ENCODE results near the gene ZNF384.

Gene ZNF384

DNA sequence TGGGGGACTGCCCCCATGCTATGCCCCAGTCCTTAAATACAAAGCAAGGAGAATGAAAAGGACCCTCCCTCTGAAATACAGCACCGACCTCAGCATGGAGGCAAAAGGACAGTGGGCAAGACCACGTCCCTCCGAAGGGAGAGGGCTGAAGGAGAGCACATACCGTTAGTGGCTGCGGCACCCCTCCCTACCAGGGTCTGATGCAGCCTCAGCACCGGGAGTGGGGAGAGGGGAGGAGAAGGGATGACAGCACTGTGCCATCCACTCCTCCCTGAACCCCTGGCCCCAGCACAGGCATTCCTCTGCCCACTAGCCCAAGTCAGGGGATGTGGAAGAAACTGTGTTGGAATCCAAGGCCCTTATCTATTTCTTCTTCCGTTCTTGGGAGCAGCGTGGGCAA, 38.3 kb downstream of the ZNF384 start:
- DNase-seq = no peak

DNA sequence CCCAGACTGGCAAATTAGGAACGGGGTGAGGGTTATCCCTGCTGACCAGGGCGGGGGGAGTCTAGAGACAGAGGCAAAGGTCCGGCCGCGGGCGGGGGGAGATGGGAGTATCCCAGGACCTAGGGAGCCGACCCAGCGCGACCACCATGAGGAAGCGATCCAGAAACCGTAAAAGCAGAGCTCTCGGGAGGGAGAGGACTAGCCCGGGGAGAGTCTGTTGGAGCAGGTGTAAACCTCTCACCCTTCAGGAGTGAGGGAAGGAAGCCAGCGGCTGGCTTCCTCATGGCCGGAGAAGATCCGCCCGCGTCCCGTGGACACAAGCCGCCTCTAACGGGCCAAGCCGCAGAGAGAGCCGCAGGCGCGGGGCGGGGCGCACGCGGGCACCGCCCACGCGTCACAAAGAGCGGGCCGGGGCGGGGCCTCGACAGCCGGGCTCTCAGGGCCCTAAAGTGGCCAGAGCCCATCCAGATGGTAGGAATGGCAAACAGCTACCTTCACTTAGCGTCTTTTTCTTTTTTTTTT, 42.0 kb downstream of the ZNF384 start, which contains the start of gene ACRBP:
TSS of gene ACRBP (minus strand) at position 350 of the 522 bp plus-strand sequence. CDS start at position 284, 66 bp downstream.
- DNase-seq = no peak

DNA sequence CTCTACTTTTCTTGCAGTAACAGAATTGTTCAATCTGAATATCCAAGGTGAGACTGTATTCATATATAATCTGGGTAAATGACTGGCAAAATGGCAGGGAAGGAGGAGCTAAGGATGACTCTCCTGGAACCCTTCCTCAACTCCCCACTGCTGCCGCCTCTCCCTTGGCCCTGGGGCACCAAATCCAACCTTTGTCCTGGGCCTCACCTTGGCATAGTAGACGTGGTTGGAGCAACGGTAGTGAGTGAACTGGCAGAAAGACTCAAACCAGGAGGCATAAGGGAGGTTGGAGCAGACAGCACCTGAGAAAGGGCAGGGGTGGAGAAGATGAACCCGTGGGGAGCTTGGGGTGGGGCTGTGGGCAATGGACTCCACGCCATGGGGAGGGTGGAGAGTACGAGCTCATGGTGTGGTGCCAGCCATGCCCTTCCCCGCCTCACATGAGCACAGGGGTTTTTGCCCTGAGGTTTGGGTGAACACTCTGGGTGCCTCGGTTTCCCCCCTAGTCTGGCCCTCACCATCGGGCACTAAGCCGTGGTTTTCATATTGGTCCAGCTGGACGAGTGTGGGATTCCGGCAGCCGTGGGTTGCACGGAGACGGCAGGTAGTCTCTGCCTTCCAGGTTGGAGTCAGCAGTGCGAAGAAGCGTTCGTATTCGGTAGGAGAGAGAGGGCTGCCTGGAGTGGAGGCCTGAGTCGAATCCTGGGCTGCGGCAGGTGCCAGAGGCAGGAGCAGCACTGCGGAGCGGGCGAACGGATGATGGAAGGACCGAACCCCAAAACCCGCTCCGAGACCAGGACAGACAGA, 42.7 kb downstream of the ZNF384 start:
- DNase-seq = no peak

DNA sequence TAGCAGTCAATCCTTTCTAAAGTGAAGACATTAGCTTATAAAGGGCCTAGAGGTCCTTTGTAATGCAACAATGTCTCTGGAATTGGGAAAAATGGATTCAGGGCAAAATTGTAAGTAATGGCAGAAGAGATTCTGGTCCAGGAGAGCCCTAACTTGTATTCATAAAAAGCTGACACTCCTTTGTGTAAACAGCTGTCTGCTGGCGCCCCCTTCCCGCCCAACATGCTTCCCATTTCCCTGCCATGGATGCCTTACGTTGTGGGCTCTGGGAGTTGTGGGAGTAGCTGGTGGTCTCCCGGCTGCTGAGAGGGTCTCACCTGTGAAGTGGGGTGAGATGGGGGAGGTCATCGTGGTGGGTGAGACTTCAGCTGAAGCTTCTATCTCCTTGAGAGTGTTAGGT, 44.3 kb downstream of the ZNF384 start:
- peak; percentile 30 for DNase-seq

DNA sequence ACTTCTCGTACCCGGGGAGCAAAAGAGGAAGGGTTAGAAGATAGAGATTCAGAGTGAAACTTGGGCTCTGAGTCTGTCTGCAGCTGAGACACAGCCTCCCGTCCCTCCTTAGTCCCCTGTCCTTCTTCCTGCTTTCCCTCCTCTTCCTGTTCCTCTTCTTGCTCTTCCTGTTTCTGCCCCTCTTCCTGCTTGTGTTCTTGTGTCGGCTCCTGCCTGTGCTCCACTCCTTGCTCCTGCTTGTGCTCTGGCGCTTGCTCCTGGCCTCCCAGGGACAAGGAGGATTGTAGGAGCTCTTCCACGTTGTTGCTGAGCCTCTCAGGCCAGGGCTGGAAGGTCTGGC, 44.9 kb downstream of the ZNF384 start:
- no peak for DNase-seq

GRCh38 chr12:6643569-6644256, 45.5 kb downstream of the ZNF384 start:
- DNase-seq = no peak

- DNase-seq = no peak
These were observed 48.0 kb downstream of the ZNF384 start for GRCh38 chr12:6641131-6641530.

- DNase-seq = no peak
These were observed 48.7 kb downstream of the ZNF384 start for GRCh38 chr12:6640497-6640896.

DNA sequence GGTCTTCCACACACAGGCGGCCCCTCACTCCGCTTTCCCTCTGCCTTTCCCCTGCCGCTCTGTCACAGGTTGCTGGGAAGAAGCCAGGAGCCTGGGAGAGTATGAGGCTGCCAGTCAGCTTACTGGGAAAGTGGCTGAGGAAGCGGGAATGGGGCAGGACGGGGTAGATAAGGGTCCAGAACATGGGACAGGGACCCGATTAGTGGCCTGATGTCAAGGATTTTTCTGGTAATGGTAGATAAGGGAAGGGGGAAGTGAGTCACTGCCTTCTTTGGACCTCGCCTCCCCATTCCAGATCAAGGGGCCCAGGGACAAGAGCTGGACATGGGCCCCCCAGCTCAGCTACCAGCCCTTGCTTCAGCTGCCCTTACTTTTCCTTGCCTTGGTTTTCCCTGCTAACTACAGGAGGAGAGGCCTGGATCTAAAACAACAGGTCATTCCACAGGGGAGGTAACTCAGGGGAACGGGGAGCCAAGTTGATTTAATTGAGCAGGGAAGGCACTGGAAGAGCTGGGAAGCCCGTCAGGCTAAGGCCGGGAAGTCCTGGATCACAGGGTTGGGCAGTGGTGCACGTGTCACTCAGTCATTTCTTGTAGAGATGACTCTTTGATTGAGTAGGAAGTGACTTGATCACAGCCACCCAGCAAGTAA, 49.9 kb downstream of the ZNF384 start:
- no peak for DNase-seq

GRCh38 chr12:6638305-6638704, 50.9 kb downstream of the ZNF384 start:
- DNase-seq = no peak

- no peak for DNase-seq
These were observed 53.2 kb downstream of the ZNF384 start, which contains the start of gene LPAR5 for GRCh38 chr12:6635856-6636531. Gene LPAR5 (minus strand): TSS chr12:6635959. CDS start chr12:6621248, 14,711 bp downstream.

DNA sequence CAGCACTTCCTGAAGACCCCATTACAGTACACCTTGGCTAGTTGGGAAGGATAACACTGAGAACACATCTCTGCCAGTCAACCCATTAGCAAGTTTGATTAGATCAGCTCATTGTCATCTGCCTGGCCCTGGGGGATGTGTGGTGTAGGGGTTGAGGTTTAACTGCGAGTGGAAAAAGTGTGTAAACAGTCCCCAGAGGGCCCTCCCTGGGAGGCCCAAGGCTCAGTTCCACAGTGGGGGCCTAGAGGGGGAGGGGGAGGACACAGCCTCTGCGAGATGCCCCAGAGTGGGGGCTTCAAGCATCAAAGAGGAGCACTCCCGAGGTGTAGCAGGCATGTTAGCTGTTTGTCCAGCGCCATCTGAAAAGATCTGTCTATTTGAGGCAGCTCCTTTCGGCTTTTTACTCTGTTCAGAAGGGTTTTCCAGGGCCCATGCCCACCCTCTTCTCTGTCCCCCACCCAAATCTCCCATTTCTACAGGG, 53.8 kb downstream of the ZNF384 start:
- no peak for DNase-seq

DNA sequence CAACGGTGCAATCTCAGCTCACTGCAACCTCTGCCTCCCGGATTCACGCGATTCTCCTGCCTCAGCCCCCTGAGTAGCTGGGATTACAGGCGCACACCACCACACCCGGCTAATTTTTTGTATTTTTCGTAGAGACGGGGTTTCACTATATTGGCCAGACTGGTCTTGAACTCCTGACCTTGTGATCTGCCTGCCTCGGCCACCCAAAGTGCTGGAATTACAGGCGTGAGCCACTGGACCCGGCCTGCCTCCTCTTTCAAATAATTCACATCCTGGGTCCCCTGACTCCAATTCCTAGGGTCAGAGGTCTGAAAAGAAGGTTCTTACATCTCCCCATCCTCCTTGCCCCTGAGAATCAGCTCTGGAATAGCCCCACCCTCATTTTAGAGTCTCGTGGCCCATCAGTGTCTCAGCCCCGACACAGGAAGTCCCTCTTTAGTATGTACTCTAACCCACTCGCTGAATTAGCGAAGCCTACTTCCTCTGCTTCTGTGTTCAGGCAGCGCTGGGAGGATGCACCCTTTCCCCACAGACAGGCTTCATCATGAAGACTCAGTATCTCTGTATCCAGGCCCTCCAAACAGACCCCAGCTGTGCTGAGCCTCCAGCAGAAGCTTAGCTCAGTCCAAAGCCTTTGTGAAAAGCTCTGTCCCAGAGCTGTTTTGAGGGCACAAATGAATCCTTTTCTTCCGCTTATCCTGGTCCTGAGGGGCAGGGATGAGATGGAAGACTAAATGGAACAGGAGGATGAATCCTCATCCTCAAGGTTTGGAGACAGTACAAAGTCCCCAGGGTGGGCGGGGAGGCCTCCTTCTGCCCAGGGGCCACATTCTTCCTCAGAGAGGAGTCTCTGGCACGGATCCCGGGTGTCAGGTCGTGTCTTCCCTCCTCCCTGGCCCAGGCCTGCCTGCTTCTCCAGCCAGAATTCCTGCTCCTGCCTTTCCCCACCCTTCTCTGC, 56.9 kb downstream of the ZNF384 start:
- no peak for DNase-seq

- DNase-seq = no peak
These were observed 57.6 kb downstream of the ZNF384 start for GRCh38 chr12:6631549-6631961.

DNA sequence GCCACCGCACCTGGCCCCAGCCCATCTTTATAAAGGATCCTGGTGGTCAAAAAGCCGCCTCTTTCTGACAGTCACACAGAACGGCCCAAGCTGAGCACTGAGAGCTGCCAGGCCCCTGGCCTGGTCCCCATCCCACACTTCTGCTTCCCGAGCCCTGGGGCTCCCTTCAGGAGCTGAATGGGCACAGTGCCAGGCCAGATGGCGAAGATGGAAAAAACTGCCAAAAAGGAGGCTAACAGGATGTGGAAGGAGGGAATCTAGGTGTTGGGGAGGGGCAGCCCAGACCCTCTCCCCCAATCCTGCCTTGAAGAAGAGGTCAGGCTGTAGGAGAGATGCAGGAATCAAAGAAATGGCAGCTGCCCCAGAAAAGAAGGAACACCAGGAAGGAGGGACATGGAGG, 58.4 kb downstream of the ZNF384 start:
- no peak for DNase-seq

GRCh38 chr12:6627616-6628015, 61.6 kb downstream of the ZNF384 start:
- no peak for DNase-seq

- no peak for DNase-seq
These were observed 62.4 kb downstream of the ZNF384 start for GRCh38 chr12:6626654-6627283.

DNA sequence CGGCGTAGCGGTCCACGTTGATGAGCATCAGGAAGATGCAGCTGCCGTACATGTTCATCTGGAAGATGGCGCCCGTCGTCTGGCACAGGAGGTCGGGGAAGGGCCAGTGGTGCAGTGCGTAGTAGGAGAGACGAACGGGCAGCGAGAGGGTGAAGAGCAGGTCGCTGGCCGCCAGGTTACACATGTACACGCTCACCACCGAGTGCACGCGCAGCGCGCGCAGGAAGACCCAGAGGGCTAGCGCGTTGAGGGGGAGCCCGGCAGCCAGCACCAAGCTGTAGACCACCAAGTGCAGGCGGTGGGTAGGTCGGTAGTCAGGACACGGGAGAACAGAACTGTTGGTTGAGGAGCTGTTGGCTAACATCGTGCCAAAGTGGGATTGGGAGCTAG, 68.3 kb downstream of the ZNF384 start:
- no peak for DNase-seq

- no peak for DNase-seq
These were observed 68.9 kb downstream of the ZNF384 start for GRCh38 chr12:6620137-6620884.

GRCh38 chr12:6618483-6619225, 70.5 kb downstream of the ZNF384 start:
- no peak for DNase-seq

All from NCI-H1092 treated with DMSO at 0.1 percent for 48 hours (cell line).